ENCODE measurements around the gene RBM14.
"Not testable (repeated sequence)": the region's sequence is repeated elsewhere in the genome, so short reads cannot be mapped to it uniquely, and the experiment has no call there.

RBM14 gene

DNA sequence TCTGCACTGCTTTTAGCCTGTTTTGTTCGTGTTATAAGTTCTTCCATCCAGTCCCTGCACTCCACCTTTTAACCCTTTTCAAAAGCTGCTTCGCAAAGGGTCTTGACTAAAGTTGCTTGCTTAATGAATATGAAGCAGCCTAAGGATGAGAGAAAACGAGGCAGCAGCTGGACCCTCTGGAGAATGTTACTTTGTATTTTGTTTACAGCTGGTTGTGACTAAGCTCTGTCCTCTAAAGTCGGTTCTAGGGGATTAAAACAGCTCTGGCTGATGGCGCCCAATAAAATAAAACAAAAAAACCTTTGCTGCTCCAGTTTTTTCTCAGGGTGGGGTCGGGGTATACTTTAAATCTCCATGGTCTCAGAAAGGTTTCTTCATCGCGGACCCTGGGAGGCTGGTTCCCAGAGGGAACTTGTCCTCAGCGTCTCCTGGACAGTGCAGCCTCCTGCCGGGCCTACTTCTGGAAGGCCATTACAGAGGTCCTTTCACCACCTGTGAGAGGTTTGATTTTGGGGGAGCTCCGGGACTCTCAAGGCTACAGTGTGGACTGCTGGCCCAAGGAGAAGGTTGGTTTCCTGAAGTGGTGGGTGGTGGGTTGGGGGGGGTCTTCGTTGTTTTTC is 21.2 kb downstream of the RBM14 start:
- DNase-seq (ENCODE audit: low spot score): peak; percentile 51

- peak; percentile 100 for DNase-seq (ENCODE audit: low spot score)
These were observed 22.0 kb downstream of the RBM14 start, which contains the start of gene RBM4 for GRCh38 chr11:66638177-66639065. RBM4 (plus strand) TSS chr11:66638703; CDS start chr11:66639712, 1,009 bp downstream.

DNA sequence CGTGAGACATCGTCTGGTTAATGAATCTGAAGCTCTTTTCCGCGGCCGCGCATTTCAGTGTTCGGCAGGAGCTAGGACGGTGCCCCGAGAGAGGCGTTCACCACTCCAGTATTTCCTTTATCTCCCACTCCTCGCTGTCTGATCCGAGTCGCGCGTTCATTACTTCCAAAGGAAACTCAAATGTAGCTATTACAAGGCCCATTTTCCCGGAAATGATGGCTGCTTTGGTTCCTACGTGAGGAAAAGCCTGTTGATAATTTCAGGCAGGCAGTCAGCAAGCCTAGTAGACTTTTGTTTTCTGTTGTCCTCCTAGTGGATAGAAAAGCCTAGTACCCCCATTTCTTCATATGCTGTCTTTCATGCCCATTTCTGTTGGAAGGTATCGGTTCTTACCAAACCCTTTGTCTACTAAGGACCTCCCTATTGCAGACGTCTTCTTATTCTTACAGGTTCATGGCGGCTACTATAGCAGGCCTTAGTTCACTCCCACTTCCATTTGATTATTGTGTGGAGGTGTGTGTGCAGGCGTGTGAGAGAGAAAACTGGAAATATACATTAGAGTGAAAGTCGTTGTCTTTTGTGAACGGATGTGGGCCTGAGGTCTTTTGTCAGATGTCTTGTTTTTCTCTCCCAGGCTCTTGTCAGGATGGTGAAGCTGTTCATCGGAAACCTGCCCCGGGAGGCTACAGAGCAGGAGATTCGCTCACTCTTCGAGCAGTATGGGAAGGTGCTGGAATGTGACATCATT is 22.8 kb downstream of the RBM14 start:
- DNase-seq (ENCODE audit: low spot score): peak; percentile 69

GRCh38 chr11:66639814-66640340 is 23.4 kb downstream of the RBM14 start:
- DNase-seq (ENCODE audit: low spot score): not testable (repeated sequence)

DNA sequence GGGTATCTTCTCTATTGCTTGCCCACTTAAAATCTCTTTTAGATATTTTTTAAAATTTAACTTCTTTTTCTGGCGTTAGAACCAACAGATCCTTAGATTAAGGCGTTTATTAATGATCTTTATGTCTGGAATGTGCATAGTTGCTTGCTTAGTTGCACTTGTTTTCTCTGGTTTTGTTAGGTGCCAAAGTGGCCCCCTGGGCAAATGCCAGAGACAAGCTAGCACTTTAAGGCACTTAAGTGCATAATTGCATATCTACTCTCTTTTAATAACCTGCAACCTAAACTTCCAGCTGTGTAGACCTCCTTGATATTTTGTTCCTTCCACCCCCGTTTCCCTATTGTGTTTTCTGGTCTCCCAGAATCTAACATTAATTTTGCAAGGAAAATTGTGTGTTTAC is 25.4 kb downstream of the RBM14 start:
- no peak for DNase-seq (ENCODE audit: low spot score)

DNA sequence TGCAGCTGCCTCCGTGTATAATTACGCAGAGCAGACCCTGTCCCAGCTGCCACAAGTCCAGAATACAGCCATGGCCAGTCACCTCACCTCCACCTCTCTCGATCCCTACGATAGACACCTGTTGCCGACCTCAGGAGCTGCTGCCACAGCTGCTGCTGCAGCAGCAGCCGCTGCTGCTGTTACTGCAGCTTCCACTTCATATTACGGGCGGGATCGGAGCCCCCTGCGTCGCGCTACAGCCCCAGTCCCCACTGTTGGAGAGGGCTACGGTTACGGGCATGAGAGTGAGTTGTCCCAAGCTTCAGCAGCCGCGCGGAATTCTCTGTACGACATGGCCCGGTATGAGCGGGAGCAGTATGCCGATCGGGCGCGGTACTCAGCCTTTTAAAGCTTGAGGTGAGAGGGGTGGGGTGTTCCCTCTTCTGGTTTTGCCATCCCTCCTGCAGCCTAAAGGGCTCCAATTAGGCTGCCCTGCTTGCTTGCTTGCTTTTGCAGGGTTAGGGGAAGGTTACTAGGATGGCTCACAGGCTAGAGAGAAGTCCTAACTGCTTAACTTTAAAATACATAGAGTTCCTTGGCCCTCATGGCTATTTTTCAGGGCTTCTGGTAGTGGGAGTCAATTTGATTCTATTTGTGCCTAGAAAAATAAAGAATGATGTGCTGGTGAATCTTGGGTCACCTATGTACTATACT is 27.5 kb downstream of the RBM14 start:
- no peak for DNase-seq (ENCODE audit: low spot score)

- DNase-seq (ENCODE audit: low spot score): no peak
These were observed 30.4 kb downstream of the RBM14 start for GRCh38 chr11:66646828-66647227.

GRCh38 chr11:66649903-66650302 is 33.5 kb downstream of the RBM14 start:
- no peak for DNase-seq (ENCODE audit: low spot score)

- no peak for DNase-seq (ENCODE audit: low spot score)
These were observed 34.6 kb downstream of the RBM14 start for GRCh38 chr11:66651016-66651415.

- DNase-seq (ENCODE audit: low spot score): no peak
These were observed 36.2 kb downstream of the RBM14 start for GRCh38 chr11:66652651-66653050.

GRCh38 chr11:66653123-66653522 is 36.7 kb downstream of the RBM14 start:
- no peak for DNase-seq (ENCODE audit: low spot score)

DNA sequence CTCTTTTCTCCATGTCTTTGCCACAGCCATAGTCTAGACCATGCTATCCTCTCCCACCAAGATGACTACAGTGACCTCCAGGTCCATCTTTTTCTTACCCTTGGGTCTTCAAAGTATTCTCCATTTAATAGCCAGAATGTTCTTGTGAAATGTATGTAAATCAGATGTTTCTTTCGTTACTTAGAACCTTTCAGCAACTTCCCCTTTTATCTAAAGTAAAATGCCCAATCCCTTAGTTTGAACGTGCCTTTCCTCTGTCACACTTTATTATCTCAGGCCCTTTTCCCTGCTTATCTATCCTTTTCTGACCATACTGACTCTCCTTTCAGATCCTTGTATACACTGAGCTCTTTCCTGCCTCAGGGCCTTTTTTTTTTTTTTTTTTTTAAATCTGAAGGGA is 43.3 kb downstream of the RBM14 start:
- peak; percentile 52 for DNase-seq (ENCODE audit: low spot score)

DNA sequence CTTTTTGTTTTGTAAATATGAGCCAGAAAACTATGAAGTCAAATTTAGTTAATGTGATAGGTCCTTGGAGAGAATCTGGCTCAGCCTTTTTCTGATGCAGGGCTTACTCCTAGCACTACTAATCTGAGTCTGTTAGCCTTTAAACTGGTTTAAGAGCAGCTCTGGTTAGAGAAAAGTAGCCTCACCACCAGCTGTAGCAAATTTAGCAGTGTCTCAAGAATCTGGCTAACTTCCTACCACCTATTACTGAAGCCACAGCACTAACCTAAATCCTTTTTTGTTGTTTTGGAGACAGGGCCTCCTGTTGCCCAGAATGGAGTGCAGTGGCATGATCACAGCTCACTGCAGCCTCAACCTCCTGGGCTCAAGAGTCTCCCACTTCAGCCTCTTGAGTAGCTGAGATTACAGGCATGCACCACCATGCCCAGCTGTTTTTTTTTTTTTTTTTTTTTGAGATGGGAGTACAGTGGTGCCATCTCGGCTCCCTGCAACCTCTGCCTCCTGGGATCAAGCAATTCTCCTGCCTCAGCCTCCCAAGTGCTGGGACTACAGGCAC is 47.4 kb downstream of the RBM14 start:
- DNase-seq (ENCODE audit: low spot score): no peak

- no peak for DNase-seq (ENCODE audit: low spot score)
These were observed 48.9 kb downstream of the RBM14 start for GRCh38 chr11:66665369-66665768.

GRCh38 chr11:66670816-66671215 is 54.4 kb downstream of the RBM14 start:
- no peak for DNase-seq (ENCODE audit: low spot score)

GRCh38 chr11:66674964-66675602 is 58.7 kb downstream of the RBM14 start:
- DNase-seq (ENCODE audit: low spot score): no peak

- DNase-seq (ENCODE audit: low spot score): peak; percentile 39
These were observed 60.0 kb downstream of the RBM14 start for GRCh38 chr11:66676282-66676919.

Measured in NAMALWA (cell line).